ENCODE results near the gene PDZD2.

Gene PDZD2

DNA sequence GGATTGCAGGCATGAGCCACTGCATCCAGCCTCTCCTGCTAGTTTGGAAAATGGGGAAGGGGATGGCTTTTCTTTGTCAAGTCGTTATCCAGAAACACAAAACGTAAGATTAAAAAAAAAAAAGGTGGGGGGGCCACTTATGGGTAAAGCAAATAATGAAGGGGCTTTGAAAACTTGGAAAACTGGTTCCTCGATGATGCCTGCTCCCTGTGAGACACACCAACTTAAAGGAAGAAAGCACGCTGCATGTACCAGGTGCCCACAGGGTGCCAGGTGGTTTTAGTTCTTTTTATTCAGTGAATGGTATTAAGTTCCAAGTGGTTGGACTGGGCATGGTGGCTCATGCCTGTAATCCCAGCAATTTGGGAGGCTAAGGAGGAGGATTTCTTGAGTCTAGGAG, 365.1 kb downstream of the PDZD2 start:
- no peak for ATAC-seq (ENCODE audit: insufficient read depth, low read depth)

DNA sequence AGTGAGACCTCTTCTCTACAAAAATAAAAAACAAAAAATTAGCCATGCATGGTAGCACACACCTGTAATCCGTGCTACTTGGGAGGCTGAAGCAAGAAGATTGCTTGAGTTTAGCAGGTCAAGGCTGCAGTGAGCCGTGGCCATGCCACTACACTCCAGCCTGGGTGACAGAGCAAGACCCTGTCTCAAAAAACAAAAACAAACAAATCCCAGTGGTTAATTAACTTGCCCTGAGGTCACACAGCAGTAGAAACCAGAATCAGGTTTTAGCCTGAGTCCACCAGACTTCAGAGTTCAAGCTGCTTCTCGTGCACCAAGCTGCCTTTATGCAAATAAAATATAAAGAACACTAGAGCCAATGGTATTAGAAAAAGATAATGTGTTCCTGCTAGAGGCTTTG, 365.5 kb downstream of the PDZD2 start:
- no peaks in the 10 kb centered on the region for H3K79me2 ChIP-seq (ENCODE audit: insufficient read depth, low read length)
- H3K4me3 ChIP-seq (ENCODE audit: low read depth in 1 of 2, low read length in 2 of 2): no peak overlapping the region
- H3K27me3 ChIP-seq (ENCODE audit: insufficient read depth, low read length, poor library complexity): no peaks in the 10 kb centered on the region
- no peak for DNase-seq
- no peaks in the 10 kb centered on the region for H4K20me1 ChIP-seq (ENCODE audit: insufficient read depth, low read length)
- no peak for ATAC-seq (ENCODE audit: insufficient read depth, low read depth)
- TF ChIP-seq EZH2 (IDR thresholded peaks at IDR 0.05; ENCODE audit: borderline replicate concordance, low read depth, low read length, severe bottlenecking): no peak
- TF ChIP-seq, protein P1, sequence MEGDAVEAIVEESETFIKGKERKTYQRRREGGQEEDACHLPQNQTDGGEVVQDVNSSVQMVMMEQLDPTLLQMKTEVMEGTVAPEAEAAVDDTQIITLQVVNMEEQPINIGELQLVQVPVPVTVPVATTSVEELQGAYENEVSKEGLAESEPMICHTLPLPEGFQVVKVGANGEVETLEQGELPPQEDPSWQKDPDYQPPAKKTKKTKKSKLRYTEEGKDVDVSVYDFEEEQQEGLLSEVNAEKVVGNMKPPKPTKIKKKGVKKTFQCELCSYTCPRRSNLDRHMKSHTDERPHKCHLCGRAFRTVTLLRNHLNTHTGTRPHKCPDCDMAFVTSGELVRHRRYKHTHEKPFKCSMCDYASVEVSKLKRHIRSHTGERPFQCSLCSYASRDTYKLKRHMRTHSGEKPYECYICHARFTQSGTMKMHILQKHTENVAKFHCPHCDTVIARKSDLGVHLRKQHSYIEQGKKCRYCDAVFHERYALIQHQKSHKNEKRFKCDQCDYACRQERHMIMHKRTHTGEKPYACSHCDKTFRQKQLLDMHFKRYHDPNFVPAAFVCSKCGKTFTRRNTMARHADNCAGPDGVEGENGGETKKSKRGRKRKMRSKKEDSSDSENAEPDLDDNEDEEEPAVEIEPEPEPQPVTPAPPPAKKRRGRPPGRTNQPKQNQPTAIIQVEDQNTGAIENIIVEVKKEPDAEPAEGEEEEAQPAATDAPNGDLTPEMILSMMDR (IDR thresholded peaks at IDR 0.05; ENCODE audit: borderline replicate concordance, extremely low read depth, low read length, poor library complexity, severe bottlenecking): no peak
- H3K4me1 ChIP-seq (ENCODE audit: insufficient read depth, low read length): no peaks in the 10 kb centered on the region
- H3K4me2 ChIP-seq (ENCODE audit: insufficient read depth, low read length): no peak overlapping the region
- H2AFZ ChIP-seq (ENCODE audit: low read depth, low read length): no peak overlapping the region
- no peak overlapping the region for H3K9ac ChIP-seq (ENCODE audit: low read depth, low read length)
- no peaks in the 10 kb centered on the region for H3K36me3 ChIP-seq (ENCODE audit: insufficient read depth, low read length)
- H3K27ac ChIP-seq (ENCODE audit: low read length): no peak overlapping the region
- no peaks in the 10 kb centered on the region for H3K9me3 ChIP-seq (ENCODE audit: insufficient read depth, low read length, severe bottlenecking)

More for the DNA sequence above, 365.1 kb downstream of the PDZD2 start:
- H3K9me3 ChIP-seq (ENCODE audit: insufficient read depth, low read length, severe bottlenecking): no peaks in the 10 kb centered on the region
- no peaks in the 10 kb centered on the region for H3K4me1 ChIP-seq (ENCODE audit: insufficient read depth, low read length)
- no peaks in the 10 kb centered on the region for H4K20me1 ChIP-seq (ENCODE audit: insufficient read depth, low read length)
- no peaks in the 10 kb centered on the region for H3K36me3 ChIP-seq (ENCODE audit: insufficient read depth, low read length)
- H3K9ac ChIP-seq (ENCODE audit: low read depth, low read length): no peak overlapping the region
- no peak overlapping the region for H2AFZ ChIP-seq (ENCODE audit: low read depth, low read length)
- TF ChIP-seq, protein P1 (IDR thresholded peaks at IDR 0.05; ENCODE audit: borderline replicate concordance, extremely low read depth, low read length, poor library complexity, severe bottlenecking): no peak
- no peak for TF ChIP-seq EZH2 (IDR thresholded peaks at IDR 0.05; ENCODE audit: borderline replicate concordance, low read depth, low read length, severe bottlenecking)
- H3K4me2 ChIP-seq (ENCODE audit: insufficient read depth, low read length): no peak overlapping the region
- no peaks in the 10 kb centered on the region for H3K79me2 ChIP-seq (ENCODE audit: insufficient read depth, low read length)
- H3K27me3 ChIP-seq (ENCODE audit: insufficient read depth, low read length, poor library complexity): no peaks in the 10 kb centered on the region
- no peak overlapping the region for H3K27ac ChIP-seq (ENCODE audit: low read length)
- no peak overlapping the region for H3K4me3 ChIP-seq (ENCODE audit: low read depth in 1 of 2, low read length in 2 of 2)
- DNase-seq: no peak

GRCh38 chr5:32008746-32009145, 369.8 kb downstream of the PDZD2 start:
- TF ChIP-seq, protein P1 (IDR thresholded peaks at IDR 0.05; ENCODE audit: borderline replicate concordance, extremely low read depth, low read length, poor library complexity, severe bottlenecking): no peak
- no peak for TF ChIP-seq EZH2 (IDR thresholded peaks at IDR 0.05; ENCODE audit: borderline replicate concordance, low read depth, low read length, severe bottlenecking)

DNA sequence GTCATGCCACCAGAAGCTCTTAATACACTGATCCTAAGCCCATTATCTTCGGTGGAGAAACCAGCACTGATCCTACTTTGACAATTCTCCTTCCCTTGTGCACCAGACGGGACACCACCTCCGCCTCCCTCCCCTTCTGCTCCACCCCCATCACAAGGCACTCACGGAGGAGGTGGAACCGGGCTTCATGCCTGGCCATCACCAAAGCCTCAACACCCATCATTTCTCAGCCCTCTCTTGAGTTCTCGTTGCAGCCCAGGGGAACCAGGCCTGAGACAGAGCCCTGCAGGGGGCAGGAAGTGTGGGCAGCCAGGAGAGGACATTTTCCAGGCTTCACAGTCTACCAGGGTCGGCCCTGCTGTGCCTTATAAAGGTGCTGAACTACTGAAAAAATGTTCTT, 374.7 kb downstream of the PDZD2 start:
- Histone ChIP-seq H3K9ac (ENCODE audit: low read depth, low read length) (no peak overlapping the region), H3K79me2 (ENCODE audit: insufficient read depth, low read length) (no peaks in the 10 kb centered on the region), H3K27me3 (ENCODE audit: insufficient read depth, low read length, poor library complexity) (peaks cover 4% of the 10 kb centered on the region), H3K27ac (ENCODE audit: low read length) (no peak overlapping the region), H3K4me1 (ENCODE audit: insufficient read depth, low read length) (no peaks in the 10 kb centered on the region), H3K4me2 (ENCODE audit: insufficient read depth, low read length) (no peak overlapping the region), H3K9me3 (ENCODE audit: insufficient read depth, low read length, severe bottlenecking) (no peaks in the 10 kb centered on the region), H3K4me3 (ENCODE audit: low read depth in 1 of 2, low read length in 2 of 2) (no peak overlapping the region), H4K20me1 (ENCODE audit: insufficient read depth, low read length) (no peaks in the 10 kb centered on the region), H3K36me3 (ENCODE audit: insufficient read depth, low read length) (no peaks in the 10 kb centered on the region), H2AFZ (ENCODE audit: low read depth, low read length) (no peak overlapping the region)
- no peak for TF ChIP-seq EZH2 (IDR thresholded peaks at IDR 0.05; ENCODE audit: borderline replicate concordance, low read depth, low read length, severe bottlenecking)
- TF ChIP-seq, protein P1 (IDR thresholded peaks at IDR 0.05; ENCODE audit: borderline replicate concordance, extremely low read depth, low read length, poor library complexity, severe bottlenecking): no peak
- no peak for DNase-seq
- no peak for ATAC-seq (ENCODE audit: insufficient read depth, low read depth)

More at GRCh38 chr5:32008746-32009145, 369.8 kb downstream of the PDZD2 start:
- no peaks in the 10 kb centered on the region for H3K79me2 ChIP-seq (ENCODE audit: insufficient read depth, low read length)
- H2AFZ ChIP-seq (ENCODE audit: low read depth, low read length): no peak overlapping the region
- H3K36me3 ChIP-seq (ENCODE audit: insufficient read depth, low read length): no peaks in the 10 kb centered on the region
- H3K9me3 ChIP-seq (ENCODE audit: insufficient read depth, low read length, severe bottlenecking): no peaks in the 10 kb centered on the region
- H3K9ac ChIP-seq (ENCODE audit: low read depth, low read length): no peak overlapping the region
- no peak for ATAC-seq (ENCODE audit: insufficient read depth, low read depth)
- H3K4me3 ChIP-seq (ENCODE audit: low read depth in 1 of 2, low read length in 2 of 2): no peak overlapping the region
- H4K20me1 ChIP-seq (ENCODE audit: insufficient read depth, low read length): no peaks in the 10 kb centered on the region
- H3K27me3 ChIP-seq (ENCODE audit: insufficient read depth, low read length, poor library complexity): peaks cover 4% of the 10 kb centered on the region
- H3K4me2 ChIP-seq (ENCODE audit: insufficient read depth, low read length): no peak overlapping the region
- no peak overlapping the region for H3K27ac ChIP-seq (ENCODE audit: low read length)
- DNase-seq: no peak
- H3K4me1 ChIP-seq (ENCODE audit: insufficient read depth, low read length): no peaks in the 10 kb centered on the region
